ENCODE results near the gene MLX.

The MLX gene

DNA sequence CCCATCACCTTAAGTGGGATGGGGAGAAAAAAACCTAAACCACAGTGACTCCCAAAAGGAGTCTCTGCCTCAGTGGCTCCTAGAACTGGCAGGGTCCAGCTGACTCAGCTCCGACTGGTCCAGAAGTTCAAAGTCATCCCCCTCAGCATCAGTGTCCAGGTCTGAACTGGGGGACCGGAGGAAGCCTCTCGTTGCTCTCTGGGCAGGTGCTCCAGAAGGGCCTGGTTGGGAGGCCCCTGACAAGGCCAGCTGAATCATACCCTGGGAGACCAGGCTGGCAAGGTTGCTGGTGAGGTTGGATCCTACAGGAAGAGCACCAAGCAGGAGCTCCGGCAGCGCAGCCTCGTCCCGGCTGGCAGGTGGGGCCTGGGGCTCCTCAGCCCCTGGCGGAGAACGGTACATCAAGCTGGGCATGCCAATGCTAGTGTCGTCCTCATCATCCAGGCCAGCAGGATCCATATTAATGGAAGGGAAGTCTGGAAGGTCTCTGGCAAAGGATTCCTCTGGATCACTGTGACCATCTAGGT, 14.9 kb downstream of the MLX start:
- peaks cover 56% of the 10 kb centered on the region for H3K79me2 ChIP-seq (ENCODE audit: low read length)
- peaks cover 45% of the 10 kb centered on the region for H3F3A ChIP-seq (ENCODE audit: insufficient read depth, low read length)
- H3K27ac ChIP-seq (ENCODE audit: low read length), result no peak overlapping the region; the same call in 1 of the 2 replicates
- no peaks in the 10 kb centered on the region for H3K27me3 ChIP-seq (replicated peaks; ENCODE audit: insufficient read depth, low read length)
- peaks cover 13% of the 10 kb centered on the region; the same call in 1 of the 2 replicates for H3K36me3 ChIP-seq (replicated peaks; ENCODE audit: insufficient read depth, low read length)
- no peaks in the 10 kb centered on the region for H3K9me2 ChIP-seq (replicated peaks; ENCODE audit: insufficient read depth, low read length)
- no peak overlapping the region for H2AFZ ChIP-seq (ENCODE audit: low read length)
- no peaks in the 10 kb centered on the region for H4K20me1 ChIP-seq (ENCODE audit: insufficient read depth, low read length)
- no peak for DNase-seq
- H3K9ac ChIP-seq (ENCODE audit: low read length), result no peak overlapping the region
- no peaks in the 10 kb centered on the region for H3K9me3 ChIP-seq (replicated peaks; ENCODE audit: insufficient read depth, low read length)
- H3K4me1 ChIP-seq (ENCODE audit: low read length), result peaks cover 48% of the 10 kb centered on the region
- TF ChIP-seq EZH2 (optimal IDR thresholded peaks at IDR 0.05; ENCODE audit: low read depth, low read length) (no peak), EZH2phosphoT487 (IDR thresholded peaks at IDR 0.05; ENCODE audit: low read length) (no peak)
- TF ChIP-seq, protein P1, sequence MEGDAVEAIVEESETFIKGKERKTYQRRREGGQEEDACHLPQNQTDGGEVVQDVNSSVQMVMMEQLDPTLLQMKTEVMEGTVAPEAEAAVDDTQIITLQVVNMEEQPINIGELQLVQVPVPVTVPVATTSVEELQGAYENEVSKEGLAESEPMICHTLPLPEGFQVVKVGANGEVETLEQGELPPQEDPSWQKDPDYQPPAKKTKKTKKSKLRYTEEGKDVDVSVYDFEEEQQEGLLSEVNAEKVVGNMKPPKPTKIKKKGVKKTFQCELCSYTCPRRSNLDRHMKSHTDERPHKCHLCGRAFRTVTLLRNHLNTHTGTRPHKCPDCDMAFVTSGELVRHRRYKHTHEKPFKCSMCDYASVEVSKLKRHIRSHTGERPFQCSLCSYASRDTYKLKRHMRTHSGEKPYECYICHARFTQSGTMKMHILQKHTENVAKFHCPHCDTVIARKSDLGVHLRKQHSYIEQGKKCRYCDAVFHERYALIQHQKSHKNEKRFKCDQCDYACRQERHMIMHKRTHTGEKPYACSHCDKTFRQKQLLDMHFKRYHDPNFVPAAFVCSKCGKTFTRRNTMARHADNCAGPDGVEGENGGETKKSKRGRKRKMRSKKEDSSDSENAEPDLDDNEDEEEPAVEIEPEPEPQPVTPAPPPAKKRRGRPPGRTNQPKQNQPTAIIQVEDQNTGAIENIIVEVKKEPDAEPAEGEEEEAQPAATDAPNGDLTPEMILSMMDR (IDR thresholded peaks at IDR 0.05; ENCODE audit: low read length), result no peak
- no peak overlapping the region for H3K4me3 ChIP-seq (ENCODE audit: low read length)
- H3K4me2 ChIP-seq (ENCODE audit: low read depth, low read length), result no peak overlapping the region

DNA sequence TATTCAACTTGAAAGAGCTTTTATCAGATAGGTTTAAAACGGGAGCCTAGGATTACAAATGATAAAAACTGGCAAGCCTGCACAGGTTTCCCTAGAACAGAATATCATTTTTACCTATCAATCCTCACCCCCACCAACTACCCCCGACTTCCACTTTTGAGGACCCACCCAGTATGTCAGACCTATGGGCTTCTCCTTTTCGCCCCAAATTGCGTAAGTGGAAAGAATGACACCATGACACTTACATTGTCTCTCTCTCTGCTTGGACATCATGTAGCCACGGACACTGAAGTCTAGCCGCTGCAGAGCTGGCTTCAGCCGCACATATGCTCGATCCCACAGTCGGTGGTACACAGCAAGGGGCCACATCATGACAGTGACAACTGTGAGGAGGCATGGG, 18.0 kb downstream of the MLX start:
- no peak overlapping the region for H3K9ac ChIP-seq (ENCODE audit: low read length)
- H3K9me2 ChIP-seq (replicated peaks; ENCODE audit: insufficient read depth, low read length), result no peaks in the 10 kb centered on the region
- peaks cover 13% of the 10 kb centered on the region; the same call in 1 of the 2 replicates for H3K36me3 ChIP-seq (replicated peaks; ENCODE audit: insufficient read depth, low read length)
- DNase-seq, result no peak
- H4K20me1 ChIP-seq (ENCODE audit: insufficient read depth, low read length), result no peaks in the 10 kb centered on the region
- H3K9me3 ChIP-seq (replicated peaks; ENCODE audit: insufficient read depth, low read length), result no peaks in the 10 kb centered on the region
- H3K4me3 ChIP-seq (ENCODE audit: low read length), result no peak overlapping the region
- H3K4me2 ChIP-seq (ENCODE audit: low read depth, low read length), result no peak overlapping the region
- H2AFZ ChIP-seq (ENCODE audit: low read length), result no peak overlapping the region
- TF ChIP-seq EZH2 (optimal IDR thresholded peaks at IDR 0.05; ENCODE audit: low read depth, low read length) (no peak), EZH2phosphoT487 (IDR thresholded peaks at IDR 0.05; ENCODE audit: low read length) (no peak)
- TF ChIP-seq, protein P1 (IDR thresholded peaks at IDR 0.05; ENCODE audit: low read length), result no peak
- peaks cover 53% of the 10 kb centered on the region for H3K4me1 ChIP-seq (ENCODE audit: low read length)
- peaks cover 39% of the 10 kb centered on the region for H3F3A ChIP-seq (ENCODE audit: insufficient read depth, low read length)
- no peaks in the 10 kb centered on the region for H3K27me3 ChIP-seq (replicated peaks; ENCODE audit: insufficient read depth, low read length)
- H3K27ac ChIP-seq (ENCODE audit: low read length), result no peak overlapping the region
- peaks cover 65% of the 10 kb centered on the region for H3K79me2 ChIP-seq (ENCODE audit: low read length)

DNA sequence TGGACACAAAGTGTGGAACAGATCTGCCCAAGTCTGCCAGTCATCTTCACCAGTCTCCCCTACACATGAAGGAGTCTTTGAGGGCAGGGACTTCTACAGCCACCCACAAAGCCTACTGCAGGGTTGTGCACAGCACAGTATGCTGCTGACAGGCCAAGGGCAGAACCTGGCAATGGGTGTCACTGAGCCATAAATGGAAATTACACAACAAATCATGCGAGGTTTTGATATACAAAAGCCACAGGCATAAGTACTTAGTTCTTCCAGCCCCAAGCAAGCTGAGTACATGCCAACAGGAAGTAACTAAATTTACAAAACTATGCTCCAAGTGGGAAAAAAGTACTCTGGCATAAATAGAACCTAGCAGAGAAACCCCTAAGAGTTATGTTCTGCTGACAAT, 18.5 kb downstream of the MLX start:
- no peak for TF ChIP-seq EZH2phosphoT487 (IDR thresholded peaks at IDR 0.05; ENCODE audit: low read length)
- TF ChIP-seq, protein P1 (IDR thresholded peaks at IDR 0.05; ENCODE audit: low read length), result no peak
- no peak for TF ChIP-seq EZH2 (optimal IDR thresholded peaks at IDR 0.05; ENCODE audit: low read depth, low read length)
- no peak overlapping the region for H2AFZ ChIP-seq (ENCODE audit: low read length)
- peaks cover 13% of the 10 kb centered on the region; the same call in 1 of the 2 replicates for H3K36me3 ChIP-seq (replicated peaks; ENCODE audit: insufficient read depth, low read length)

More for the DNA sequence above, 18.5 kb downstream of the MLX start:
- no peak overlapping the region for H3K4me3 ChIP-seq (ENCODE audit: low read length)
- H3K9me2 ChIP-seq (replicated peaks; ENCODE audit: insufficient read depth, low read length), result no peaks in the 10 kb centered on the region
- peak overlapping the region; percentile 60; the same call in 1 of the 2 replicates for H3K4me2 ChIP-seq (ENCODE audit: low read depth, low read length)
- H3K9ac ChIP-seq (ENCODE audit: low read length), result no peak overlapping the region
- H3K79me2 ChIP-seq (ENCODE audit: low read length), result peaks cover 66% of the 10 kb centered on the region
- no peak for DNase-seq
- H3K27ac ChIP-seq (ENCODE audit: low read length), result peak overlapping the region; percentile 72; the same call in 1 of the 2 replicates
- peaks cover 48% of the 10 kb centered on the region for H3K4me1 ChIP-seq (ENCODE audit: low read length)
- H3F3A ChIP-seq (ENCODE audit: insufficient read depth, low read length), result peaks cover 35% of the 10 kb centered on the region
- no peaks in the 10 kb centered on the region for H3K9me3 ChIP-seq (replicated peaks; ENCODE audit: insufficient read depth, low read length)
- no peaks in the 10 kb centered on the region for H4K20me1 ChIP-seq (ENCODE audit: insufficient read depth, low read length)
- no peaks in the 10 kb centered on the region for H3K27me3 ChIP-seq (replicated peaks; ENCODE audit: insufficient read depth, low read length)
